Heart left ventricle (tissue), 13 donors: ENCODE data around the gene SMC3.

Experiments
- CTCF ChIP-seq, 12 donors: fragments of 200-600 bp; sonication (generic) in 4 of 12; IDR thresholded peaks; one replicate each; pipeline versions ENCODE4 v1.5.0 to v1.8.0; 2018 to 2022; ENCODE audit warnings: antibody characterized with exemption in 12 of 12, mild to moderate bottlenecking in 5 of 12
- POLR2A ChIP-seq, 2 donors: fragments of 450-650 bp; IDR thresholded peaks; one replicate each; pipeline ENCODE4 v1.6.1; 2017; ENCODE audit warnings: antibody characterized with exemption in 2 of 2, mild to moderate bottlenecking in 2 of 2, moderate library complexity in 2 of 2
- donor health status: ischemic (EF 13 %, LVEDD 7.1; RV severe dilation, severe dysfunction).
- donor health status: DM: no; HTN: yes; CAD: no.
- donor health status: DM: no; HTN: no; CAD: no.
- donor health status: ischemic (EF 25% LVEDD 6.9; RV normal size, moderate dysfunction).
- donor health status: ischemic (EF 25% LVEDD 5.7; RV mildly dilated, moderate dysfunction).
- donor health status: ischemic (EF 35%, LVEDD 5.7; RV mildly dilated, moderate dysfunction).
- donor health status: nonischemic (EF 11% LVEDD 7.7; RV severe dilation, severe dysfunction).
- donor health status: DM: yes; HTN: yes; CAD: no.
- donor health status: PGD.
- donor health status: ischemic (EF 29% LVEDD 5.4; RV normal size, mild dysfunction).
- donor health status: nonischemic (EF 23%, LVEDD 6.1; RV moderate dilation, normal function).

GRCh38 chr10:110533149-110533548 is 34.3 kb upstream of the SMC3 start:
- TF ChIP-seq CTCF (IDR thresholded peaks at IDR 0.05) (no peak), POLR2A (IDR thresholded peaks at IDR 0.05) (no peak)
